Measurements from ENCODE around the gene NRXN3. TPM values are rescaled to one million over a fixed set of nuclear protein-coding genes. Genes with fewer than 3 reads are reported as not detected.

Gene NRXN3
- total and polyA plus RNA-seq, 2 donors (not counting 1 experiment from before 2014, with no cell fraction given) = not detected

GRCh38 chr14:79408696-79409095, 1238.5 kb downstream of the NRXN3 start:
- no peaks in the 10 kb centered on the region for H3K27me3 Mint-ChIP-seq
- H3K9ac ChIP-seq (ENCODE audit: low read length) = no peak overlapping the region
- POLR2A ChIA-PET = no interaction called here
- H3K27ac ChIP-seq (ENCODE audit: low read length in 2 of 2) = no peak overlapping the region
- intact Hi-C loops (cut with micrococcal nuclease) = no loop called here
- H3K4me1 Mint-ChIP-seq = no peaks in the 10 kb centered on the region
- H3K79me2 ChIP-seq (ENCODE audit: control insufficient read depth, insufficient read depth, low read length) = no peaks in the 10 kb centered on the region
- H3K4me3 Mint-ChIP-seq = no peak overlapping the region
- no peak overlapping the region for H3K4me3 ChIP-seq (ENCODE audit: control extremely low read depth in 1 of 5, extremely low read depth in 1 of 5, insufficient read depth in 1 of 5, low read depth in 2 of 5, low read length in 4 of 5)
- no peaks in the 10 kb centered on the region for H3K4me1 ChIP-seq (ENCODE audit: control insufficient read depth in 2 of 2, insufficient read depth in 2 of 2, low read length in 2 of 2)
- ATAC-seq (ENCODE audit: low read depth) (no peak), DNase-seq (no peak)
- H3K9me3 Mint-ChIP-seq (ENCODE audit: insufficient read depth) = peaks cover 4% of the 10 kb centered on the region
- CTCF ChIA-PET = no interaction called here
- no peak overlapping the region for H3K27ac Mint-ChIP-seq
- H3K9me3 ChIP-seq (ENCODE audit: control extremely low read depth in 1 of 3, control insufficient read depth in 2 of 3, insufficient read depth in 1 of 3, low read length in 2 of 3) = no peaks in the 10 kb centered on the region
- TF ChIP-seq CTCF (IDR thresholded peaks at IDR 0.05) (no peak), EZH2 (IDR thresholded peaks at IDR 0.05; ENCODE audit: borderline replicate concordance, insufficient read depth, low read depth, low read length, poor library complexity, severe bottlenecking) (no peak)
- no peaks in the 10 kb centered on the region for H3K27me3 ChIP-seq (replicated peaks in 1 of 4; ENCODE audit: control extremely low read depth in 1 of 4, control insufficient read depth in 3 of 4, insufficient read depth in 4 of 4, low read length in 3 of 4)
- H3K4me2 ChIP-seq (replicated peaks; ENCODE audit: low read depth, low read length, poor library complexity, severe bottlenecking) = no peak overlapping the region
- H4K20me1 ChIP-seq (ENCODE audit: control insufficient read depth, insufficient read depth, low read length, poor library complexity, severe bottlenecking) = no peaks in the 10 kb centered on the region
- H2AFZ ChIP-seq (ENCODE audit: insufficient read depth, low read depth, low read length, poor library complexity, severe bottlenecking) = no peak overlapping the region
- no peaks in the 10 kb centered on the region for H3K36me3 ChIP-seq (replicated peaks in 1 of 2; ENCODE audit: control extremely low read depth in 1 of 2, control insufficient read depth in 1 of 2, extremely low read depth in 1 of 2, insufficient read depth in 2 of 2, low read length in 1 of 2)
- WGBS (ENCODE audit: insufficient coverage) = no CpG with 5 or more reads among the region's 1 CpG

GRCh38 chr14:79411403-79412174, 1241.4 kb downstream of the NRXN3 start:
- TF ChIP-seq CTCF (IDR thresholded peaks at IDR 0.05) = no peak
- TF ChIP-seq EZH2 (IDR thresholded peaks at IDR 0.05; ENCODE audit: borderline replicate concordance, insufficient read depth, low read depth, low read length, poor library complexity, severe bottlenecking) = no peak
- WGBS (ENCODE audit: insufficient coverage) = 42% methylated on average over 1 of the region's 3 CpGs
- Histone ChIP-seq H3K79me2 (ENCODE audit: control insufficient read depth, insufficient read depth, low read length) (no peaks in the 10 kb centered on the region), H3K27ac (ENCODE audit: low read length in 2 of 2) (no peak overlapping the region), H3K36me3 (replicated peaks in 1 of 2; ENCODE audit: control extremely low read depth in 1 of 2, control insufficient read depth in 1 of 2, extremely low read depth in 1 of 2, insufficient read depth in 2 of 2, low read length in 1 of 2) (no peaks in the 10 kb centered on the region), H2AFZ (ENCODE audit: insufficient read depth, low read depth, low read length, poor library complexity, severe bottlenecking) (no peak overlapping the region), H3K4me2 (replicated peaks; ENCODE audit: low read depth, low read length, poor library complexity, severe bottlenecking) (no peak overlapping the region), H3K4me1 (ENCODE audit: control insufficient read depth in 2 of 2, insufficient read depth in 2 of 2, low read length in 2 of 2) (no peaks in the 10 kb centered on the region), H4K20me1 (ENCODE audit: control insufficient read depth, insufficient read depth, low read length, poor library complexity, severe bottlenecking) (no peaks in the 10 kb centered on the region), H3K27me3 (replicated peaks in 1 of 4; ENCODE audit: control extremely low read depth in 1 of 4, control insufficient read depth in 3 of 4, insufficient read depth in 4 of 4, low read length in 3 of 4) (no peaks in the 10 kb centered on the region), H3K9ac (ENCODE audit: low read length) (no peak overlapping the region), H3K4me3 (ENCODE audit: control extremely low read depth in 1 of 5, extremely low read depth in 1 of 5, insufficient read depth in 1 of 5, low read depth in 2 of 5, low read length in 4 of 5) (no peak overlapping the region), H3K9me3 (ENCODE audit: control extremely low read depth in 1 of 3, control insufficient read depth in 2 of 3, insufficient read depth in 1 of 3, low read length in 2 of 3) (no peaks in the 10 kb centered on the region)
- CTCF ChIA-PET = no interaction called here
- intact Hi-C loops (cut with micrococcal nuclease) = no loop called here
- Mint-ChIP-seq H3K4me3 (no peak overlapping the region), H3K27ac (no peak overlapping the region), H3K27me3 (no peaks in the 10 kb centered on the region), H3K9me3 (ENCODE audit: insufficient read depth) (peaks cover 7% of the 10 kb centered on the region), H3K4me1 (no peaks in the 10 kb centered on the region)
- ATAC-seq (ENCODE audit: low read depth) (no peak), DNase-seq (no peak)
- POLR2A ChIA-PET = no interaction called here
